Lower leg skin (tissue), 3 donors: Measurements from ENCODE around the gene KHK.

Experiments used
- CTCF ChIP-seq, 3 donors: fragments of 450-650 bp; IDR thresholded peaks; one replicate each; pipeline ENCODE4 v1.5.1; 2016; ENCODE audit warnings: antibody characterized with exemption in 3 of 3, mild to moderate bottlenecking in 3 of 3, moderate library complexity in 2 of 3
- POLR2A ChIP-seq, 2 donors: fragments of 450-650 bp; IDR thresholded peaks; one replicate each; pipeline ENCODE4 v1.6.1; 2016 to 2017; ENCODE audit warnings: antibody characterized with exemption in 2 of 2, mild to moderate bottlenecking in 1 of 2, moderate library complexity in 1 of 2

- TF ChIP-seq POLR2A (IDR thresholded peaks at IDR 0.05) (no peak), CTCF (IDR thresholded peaks at IDR 0.05) (no peak)
Observed at GRCh38 chr2:27137322-27137935, 50.9 kb downstream of the KHK start.
